Natural killer cell treated with Interleukin-12 subunit alpha and Interleukin-12 subunit beta and Interleukin-15 and Interleukin-18, amount 100 ng/mL, for 72 hours (primary cell): ENCODE measurements around the gene SLC7A7. TPM values are rescaled to one million over a fixed set of nuclear protein-coding genes. Genes with fewer than 3 reads are reported as not detected.
A peak's percentile ranks its signal among the peaks of the same experiment; 100 is the strongest.
"Not testable (repeated sequence)": the region's sequence is repeated elsewhere in the genome, so short reads cannot be mapped to it uniquely, and the experiment has no call there.

Source experiments
- ATAC-seq, 2 donors: fragments of 150-1000 bp; cut with Tn5 transposase in 1 of 2; sonication (Bioruptor Pico), chemical (Tn5 transposase) in 1 of 2; 2 replicates each; pipeline ENCODE4 v1.10.0; 2021
- DNase-seq: peaks from one replicate; pipeline ENCODE4 v3.0.0; 2022; ENCODE audit warnings: low spot score
- H3K27ac Mint-ChIP-seq, 2 donors: 1 replicate in 1 of 2; 2 replicates in 1 of 2; pipeline ENCODE4 v1.8.0; 2022; ENCODE audit warnings: mixed read lengths in 2 of 2, mild to moderate bottlenecking in 1 of 2, moderate library complexity in 1 of 2
- H3K27me3 Mint-ChIP-seq, 2 donors: 1 replicate in 1 of 2; 2 replicates in 1 of 2; pipeline ENCODE4 v1.8.0; 2022; ENCODE audit warnings: mixed read lengths in 2 of 2
- H3K36me3 Mint-ChIP-seq: one replicate; pipeline ENCODE4 v1.8.0; 2022; ENCODE audit warnings: mixed read lengths
- H3K4me1 Mint-ChIP-seq, 2 donors: 1 replicate in 1 of 2; 2 replicates in 1 of 2; pipeline ENCODE4 v1.8.0; 2022; ENCODE audit warnings: low read depth in 2 of 2, mixed read lengths in 2 of 2, mild to moderate bottlenecking in 1 of 2
- H3K4me3 Mint-ChIP-seq: one replicate; pipeline ENCODE4 v1.8.0; 2022; ENCODE audit warnings: mixed read lengths
- H3K9me3 Mint-ChIP-seq: 2 replicates; pipeline ENCODE4 v1.8.0; 2022; ENCODE audit warnings: mixed read lengths
- total RNA-seq, 2 donors: library from RNA; stranded (reverse); gene quantifications; one replicate each; pipeline ENCODE4 v1.2.3, GENCODE V29; 2022

The SLC7A7 gene
- total RNA-seq, 2 donors from 2014 or later: 0.36 to 0.59 TPM

DNA sequence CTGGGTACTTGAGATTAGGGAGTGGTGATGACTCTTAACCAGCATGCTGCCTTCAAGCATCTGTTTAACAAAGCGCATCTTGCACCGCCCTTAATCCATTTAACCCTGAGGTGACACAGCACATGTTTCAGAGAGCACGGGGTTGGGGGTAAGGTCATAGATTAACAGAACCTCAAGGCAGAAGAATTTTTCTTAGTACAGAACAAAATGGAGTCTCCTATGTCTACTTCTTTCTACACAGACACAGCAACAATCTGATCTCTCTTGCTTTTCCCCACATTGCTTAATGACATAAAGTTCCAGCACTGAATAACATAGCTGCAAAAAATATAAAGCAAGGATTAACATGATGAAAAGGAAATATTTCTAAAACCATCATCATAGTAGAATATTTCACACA is 89.9 kb downstream of the SLC7A7 start:
- H3K4me3 Mint-ChIP-seq, H3K36me3 Mint-ChIP-seq, H3K27me3 Mint-ChIP-seq, DNase-seq, H3K9me3 Mint-ChIP-seq, ATAC-seq, H3K4me1 Mint-ChIP-seq, H3K27ac Mint-ChIP-seq: not testable (repeated sequence)

DNA sequence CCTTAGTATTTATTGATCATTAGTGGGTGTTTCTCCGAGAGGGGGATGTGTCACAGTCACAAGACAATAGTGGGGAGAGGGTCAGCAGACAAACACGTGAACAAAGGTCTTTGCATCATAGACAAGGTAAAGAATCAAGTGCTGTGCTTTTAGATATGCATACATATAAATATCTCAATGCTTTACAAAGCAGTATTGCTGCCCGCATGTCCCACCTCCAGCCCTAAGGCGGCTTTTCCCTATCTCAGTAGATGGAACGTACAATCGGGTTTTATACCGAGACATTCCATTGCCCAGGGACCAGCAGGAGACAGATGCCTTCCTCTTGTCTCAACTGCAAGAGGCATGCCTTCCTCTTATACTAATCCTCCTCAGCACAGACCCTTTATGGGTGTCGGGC is 90.4 kb downstream of the SLC7A7 start:
- H3K4me3 Mint-ChIP-seq, H3K9me3 Mint-ChIP-seq, H3K4me1 Mint-ChIP-seq, H3K27me3 Mint-ChIP-seq, DNase-seq, H3K27ac Mint-ChIP-seq, H3K36me3 Mint-ChIP-seq, ATAC-seq: not testable (repeated sequence)

DNA sequence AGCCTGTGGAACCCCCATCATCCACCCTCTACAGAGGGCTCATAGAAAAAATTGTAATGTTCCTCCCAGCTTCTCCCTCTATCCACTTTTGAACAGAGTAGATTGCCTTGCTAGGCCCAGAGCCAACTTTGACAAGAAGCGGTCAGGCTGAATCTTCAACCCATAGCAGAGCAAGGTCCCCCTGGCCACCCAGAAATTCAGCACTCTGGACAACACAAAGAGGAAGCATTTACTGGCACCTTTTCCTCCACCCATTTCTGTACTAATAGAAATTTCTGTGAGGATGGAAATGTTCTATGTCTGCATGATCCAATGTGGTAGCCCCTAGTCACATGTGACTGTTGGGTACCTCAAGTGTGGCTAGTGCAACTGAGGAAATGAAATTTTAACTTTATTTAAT is 91.4 kb downstream of the SLC7A7 start:
- Mint-ChIP-seq H3K9me3 (no peaks in the 10 kb centered on the region), H3K4me1 (no peaks in the 10 kb centered on the region), H3K27ac (no peak overlapping the region), H3K36me3 (no peaks in the 10 kb centered on the region), H3K4me3 (no peak overlapping the region), H3K27me3 (peaks cover 0 to 4% of the 10 kb centered on the region in 2 donors)
- DNase-seq: no peak
- peak in 1 of 2 donors; percentile 13 for ATAC-seq

Other genes with a start within 250 kb of the SLC7A7 start
- 100 to 1,000 TPM; 147 to 221 TPM for gene DAD1, start 226.2 kb downstream of the SLC7A7 start, total RNA-seq
- 10 to 100 TPM in 1 of 2 donors, 1 to 10 TPM in 1; 8.4 to 36.8 TPM for gene ABHD4, start 217.1 kb downstream of the SLC7A7 start, total RNA-seq
- not detected for gene OR6J1, start 171.1 kb downstream of the SLC7A7 start, total RNA-seq
- 100 to 1,000 TPM; 103 to 112 TPM for gene OXA1L, start 48.7 kb downstream of the SLC7A7 start, total RNA-seq
- 100 to 1,000 TPM; 116 to 134 TPM for gene MRPL52, start 14.5 kb upstream of the SLC7A7 start, total RNA-seq
- gene MMP14, start 21.1 kb upstream of the SLC7A7 start, total RNA-seq: 1 to 10 TPM; 3.7 to 8.0 TPM
- 10 to 100 TPM; 53.4 to 60.4 TPM for gene LRP10, start 56.3 kb upstream of the SLC7A7 start, total RNA-seq
- under 1 TPM in 1 of 2 donors, not detected in 1; 0.43 TPM for gene REM2, start 67.8 kb upstream of the SLC7A7 start, total RNA-seq
- gene RBM23, start 103.7 kb upstream of the SLC7A7 start, total RNA-seq: 10 to 100 TPM; 88.2 to 94.1 TPM
- gene PRMT5, start 113.9 kb upstream of the SLC7A7 start, total RNA-seq: 100 to 1,000 TPM; 108 to 171 TPM
- 10 to 100 TPM; 34.4 to 56.8 TPM for gene HAUS4, start 141.7 kb upstream of the SLC7A7 start, total RNA-seq
- 1 to 10 TPM in 1 of 2 donors, under 1 TPM in 1; 0.17 to 2.1 TPM for gene AJUBA, start 167.1 kb upstream of the SLC7A7 start, total RNA-seq
- 10 to 100 TPM in 1 of 2 donors, 1 to 10 TPM in 1; 2.8 to 10.8 TPM for gene C14orf93, start 194.7 kb upstream of the SLC7A7 start, total RNA-seq
- gene PSMB5, start 219.5 kb upstream of the SLC7A7 start, total RNA-seq: 100 to 1,000 TPM; 102 to 121 TPM
- not detected for gene PSMB11, start 226.8 kb upstream of the SLC7A7 start, total RNA-seq
- 1 to 10 TPM in 1 of 2 donors, under 1 TPM in 1; 0.73 to 1.0 TPM for gene CDH24, start 242.1 kb upstream of the SLC7A7 start, total RNA-seq